DND-41 (cell line): ENCODE results near the gene PRIM1.

Source experiments
- EZH2 ChIP-seq: IDR thresholded peaks from 3 replicates; pipeline ENCODE4 v1.6.1; 2012; ENCODE audit warnings: borderline replicate concordance, low read depth, mild to moderate bottlenecking, moderate library complexity, low read length, inconsistent platforms; ENCODE audit not compliant: severe bottlenecking
- TF ChIP-seq, protein P1 (sequence below): IDR thresholded peaks from 2 replicates; pipeline ENCODE4 v1.5.1; 2012; ENCODE audit warnings: borderline replicate concordance, low read length, moderate library complexity, mild to moderate bottlenecking; ENCODE audit not compliant: poor library complexity, severe bottlenecking; ENCODE audit errors: extremely low read depth

DNA sequence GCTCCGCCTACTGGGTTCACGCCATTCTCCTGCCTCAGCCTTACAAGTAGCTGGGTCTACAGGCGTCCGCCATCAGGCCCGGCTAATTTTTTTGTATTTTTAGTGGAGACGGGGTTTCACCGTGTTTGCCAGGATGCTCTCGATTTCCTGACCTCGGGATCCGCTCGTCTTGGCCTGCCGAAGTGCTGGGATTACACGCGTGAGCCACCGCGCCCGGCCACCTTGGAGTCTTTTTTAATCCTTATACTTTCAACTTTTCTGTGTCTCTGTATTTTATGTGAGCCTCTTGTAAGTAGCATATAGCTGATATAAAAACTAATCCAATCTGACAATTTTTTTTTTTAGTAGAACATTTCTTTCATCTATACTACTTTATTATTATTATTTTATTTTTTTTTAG lies 26.6 kb upstream of the PRIM1 start:
- TF ChIP-seq, protein P1, sequence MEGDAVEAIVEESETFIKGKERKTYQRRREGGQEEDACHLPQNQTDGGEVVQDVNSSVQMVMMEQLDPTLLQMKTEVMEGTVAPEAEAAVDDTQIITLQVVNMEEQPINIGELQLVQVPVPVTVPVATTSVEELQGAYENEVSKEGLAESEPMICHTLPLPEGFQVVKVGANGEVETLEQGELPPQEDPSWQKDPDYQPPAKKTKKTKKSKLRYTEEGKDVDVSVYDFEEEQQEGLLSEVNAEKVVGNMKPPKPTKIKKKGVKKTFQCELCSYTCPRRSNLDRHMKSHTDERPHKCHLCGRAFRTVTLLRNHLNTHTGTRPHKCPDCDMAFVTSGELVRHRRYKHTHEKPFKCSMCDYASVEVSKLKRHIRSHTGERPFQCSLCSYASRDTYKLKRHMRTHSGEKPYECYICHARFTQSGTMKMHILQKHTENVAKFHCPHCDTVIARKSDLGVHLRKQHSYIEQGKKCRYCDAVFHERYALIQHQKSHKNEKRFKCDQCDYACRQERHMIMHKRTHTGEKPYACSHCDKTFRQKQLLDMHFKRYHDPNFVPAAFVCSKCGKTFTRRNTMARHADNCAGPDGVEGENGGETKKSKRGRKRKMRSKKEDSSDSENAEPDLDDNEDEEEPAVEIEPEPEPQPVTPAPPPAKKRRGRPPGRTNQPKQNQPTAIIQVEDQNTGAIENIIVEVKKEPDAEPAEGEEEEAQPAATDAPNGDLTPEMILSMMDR = no peak
- TF ChIP-seq EZH2 = no peak
